Upper lobe of left lung (tissue), 6 donors: ENCODE results near the gene CNOT4. TPM values are rescaled to one million over a fixed set of nuclear protein-coding genes. Genes with fewer than 3 reads are reported as not detected.

Experiments used
- ATAC-seq, 2 donors: fragments of 200-7000 bp; cut with Tn5 transposase; one replicate each; pipeline ENCODE4 v1.9.1; 2022; ENCODE audit warnings: mild to moderate bottlenecking in 2 of 2, moderate library complexity in 2 of 2; ENCODE audit not compliant: low FRiP score in 2 of 2
- DNase-seq, 2 donors: peaks; one replicate each; pipeline ENCODE4 v3.0.0-alpha.2; 2019 to 2020
- H3K27ac ChIP-seq, 4 donors: fragments of 200-600 bp; sonication (generic); one replicate each; pipeline ENCODE4 v1.5.1; 2016 to 2019
- H3K27me3 ChIP-seq, 4 donors: fragments of 200-600 bp; sonication (generic); one replicate each; pipeline ENCODE4 v1.5.1; 2017 to 2019
- H3K36me3 ChIP-seq, 4 donors: fragments of 200-600 bp; sonication (generic); one replicate each; pipeline ENCODE4 v1.5.1; 2016 to 2019
- H3K4me1 ChIP-seq, 4 donors: fragments of 200-600 bp; sonication (generic); one replicate each; pipeline ENCODE4 v1.5.1; 2018 to 2019
- H3K4me3 ChIP-seq, 4 donors: fragments of 200-600 bp; sonication (generic); one replicate each; pipeline ENCODE4 v1.5.1; 2017 to 2019; ENCODE audit warnings: mild to moderate bottlenecking in 2 of 4, moderate library complexity in 1 of 4
- H3K9me3 ChIP-seq, 4 donors: fragments of 200-600 bp; sonication (generic); one replicate each; pipeline ENCODE4 v1.5.1; 2018 to 2019
- CTCF ChIP-seq, 6 experiments: fragments of 450-650 bp in 4 of 6; fragments of 200-600 bp in 2 of 6; sonication (generic) in 2 of 6; IDR thresholded peaks; one replicate each; pipeline ENCODE4 v1.5.1; 2016 to 2019; ENCODE audit warnings: antibody characterized with exemption in 6 of 6
- EP300 ChIP-seq, 4 donors: sonication (generic); formaldehyde crosslinking; IDR thresholded peaks; one replicate each; pipeline ENCODE4 v1.5.1; 2017; ENCODE audit warnings: antibody characterized with exemption in 4 of 4, control low read depth in 2 of 4
- POLR2A ChIP-seq, 4 donors: fragments of 450-650 bp; IDR thresholded peaks; one replicate each; pipeline ENCODE4 v1.5.1; 2016 to 2017; ENCODE audit warnings: antibody characterized with exemption in 4 of 4, mild to moderate bottlenecking in 2 of 4
- POLR2AphosphoS5 ChIP-seq, 2 donors: sonication (generic); formaldehyde crosslinking; IDR thresholded peaks; one replicate each; pipeline ENCODE4 v1.5.1; 2017; ENCODE audit warnings: antibody characterized with exemption in 2 of 2
- WGBS, 2 donors: methylation state at CpG; one replicate each; pipeline ENCODE4 v1.1.5; 2017 to 2018; 5-methylcytosine and 5-hydroxymethylcytosine counted together
- total RNA-seq, 6 donors: library from RNA; depleted of rRNA in 4 of 6; stranded (reverse); fragments of >200 nt in 4 of 6; gene quantifications; one replicate each; pipeline versions ENCODE4 v1.1.0 to v1.2.1, GENCODE V29; 2016 to 2021
- donor health status: DM: no; HTN: no; CAD: no; lungs with moderate emphysema.
- donor health status: DM: no; HTN: yes; CAD: no; lungs with severe emphysema.

CNOT4 gene
- total RNA-seq, 6 donors from 2014 or later: 12.1 to 25.7 (median 19.5) TPM

GRCh38 chr7:135414208-135414607 is 95.7 kb downstream of the CNOT4 start:
- peaks cover 0 to 6% (median 0%) of the 10 kb centered on the region in 4 donors for H3K36me3 ChIP-seq
- no peak overlapping the region for H3K27ac ChIP-seq
- no peak for TF ChIP-seq EP300 (IDR thresholded peaks at IDR 0.05)
- no peak for TF ChIP-seq POLR2AphosphoS5 (IDR thresholded peaks at IDR 0.05)
- no peak for TF ChIP-seq CTCF (IDR thresholded peaks at IDR 0.05)
- TF ChIP-seq POLR2A (IDR thresholded peaks at IDR 0.05): no peak
- peaks cover 0 to 4% (median 0%) of the 10 kb centered on the region in 4 donors for H3K4me1 ChIP-seq
- no peaks in the 10 kb centered on the region for H3K27me3 ChIP-seq
- WGBS, 2 donors: 67 to 79% methylated on average over 3 of the region's 3 CpGs
- ATAC-seq: no peak
- no peak overlapping the region for H3K4me3 ChIP-seq
- DNase-seq: no peak
- no peaks in the 10 kb centered on the region for H3K9me3 ChIP-seq

- no peaks in the 10 kb centered on the region for H3K9me3 ChIP-seq
- no peak overlapping the region for H3K4me3 ChIP-seq
- peaks cover 0 to 4% (median 0%) of the 10 kb centered on the region in 4 donors for H3K4me1 ChIP-seq
- no peak overlapping the region for H3K27ac ChIP-seq
- DNase-seq: no peak
- peaks cover 0 to 3% (median 0%) of the 10 kb centered on the region in 4 donors for H3K36me3 ChIP-seq
- ATAC-seq: no peak
- no peaks in the 10 kb centered on the region for H3K27me3 ChIP-seq
- no peak for TF ChIP-seq POLR2AphosphoS5 (IDR thresholded peaks at IDR 0.05)
- no peak for TF ChIP-seq EP300 (IDR thresholded peaks at IDR 0.05)
- no peak for TF ChIP-seq POLR2A (IDR thresholded peaks at IDR 0.05)
- no peak for TF ChIP-seq CTCF (IDR thresholded peaks at IDR 0.05)
Observed at GRCh38 chr7:135411098-135411497, 98.8 kb downstream of the CNOT4 start.

- no peak for ATAC-seq
- Histone ChIP-seq H3K36me3 (no peaks in the 10 kb centered on the region), H3K4me1 (peaks cover 0 to 4% (median 0%) of the 10 kb centered on the region in 4 donors), H3K27ac (no peak overlapping the region), H3K27me3 (no peaks in the 10 kb centered on the region), H3K9me3 (no peaks in the 10 kb centered on the region), H3K4me3 (no peak overlapping the region)
- DNase-seq: no peak
- WGBS, 2 donors: 98 to 100% methylated on average over 3 of the region's 3 CpGs
- TF ChIP-seq POLR2AphosphoS5 (IDR thresholded peaks at IDR 0.05): no peak
- no peak for TF ChIP-seq CTCF (IDR thresholded peaks at IDR 0.05)
- no peak for TF ChIP-seq EP300 (IDR thresholded peaks at IDR 0.05)
- TF ChIP-seq POLR2A (IDR thresholded peaks at IDR 0.05): no peak
Observed at GRCh38 chr7:135410543-135410942, 99.4 kb downstream of the CNOT4 start.

GRCh38 chr7:135409845-135410542 is 99.9 kb downstream of the CNOT4 start:
- Histone ChIP-seq H3K9me3 (no peaks in the 10 kb centered on the region), H3K36me3 (no peaks in the 10 kb centered on the region), H3K27me3 (no peaks in the 10 kb centered on the region), H3K4me1 (peaks cover 0 to 4% (median 0%) of the 10 kb centered on the region in 4 donors), H3K27ac (no peak overlapping the region), H3K4me3 (no peak overlapping the region)
- WGBS, 2 donors: 95 to 98% methylated on average over 2 of the region's 2 CpGs
- TF ChIP-seq CTCF (IDR thresholded peaks at IDR 0.05) (no peak), POLR2A (IDR thresholded peaks at IDR 0.05) (no peak), POLR2AphosphoS5 (IDR thresholded peaks at IDR 0.05) (no peak), EP300 (IDR thresholded peaks at IDR 0.05) (no peak)
- DNase-seq: no peak
- ATAC-seq: no peak

GRCh38 chr7:135407884-135408283 is 102.0 kb downstream of the CNOT4 start:
- DNase-seq (no peak), ATAC-seq (no peak)

More at GRCh38 chr7:135407884-135408283, 102.0 kb downstream of the CNOT4 start:
- Histone ChIP-seq H3K4me1 (no peaks in the 10 kb centered on the region), H3K27ac (no peak overlapping the region), H3K36me3 (no peaks in the 10 kb centered on the region), H3K4me3 (no peak overlapping the region), H3K27me3 (no peaks in the 10 kb centered on the region), H3K9me3 (no peaks in the 10 kb centered on the region)
- TF ChIP-seq POLR2AphosphoS5 (IDR thresholded peaks at IDR 0.05): no peak
- no peak for TF ChIP-seq POLR2A (IDR thresholded peaks at IDR 0.05)
- no peak for TF ChIP-seq CTCF (IDR thresholded peaks at IDR 0.05)
- no peak for TF ChIP-seq EP300 (IDR thresholded peaks at IDR 0.05)
